Fibroblast of skin of left quadriceps (primary cell): ENCODE measurements around the gene DIPK1B.

Source experiments
- DNase-seq, 2 experiments: peaks; one replicate each; pipeline ENCODE4 v3.0.0-alpha.2; 2013; ENCODE audit warnings: low read depth in 2 of 2

Gene DIPK1B

GRCh38 chr9:136673088-136673974 is 39.0 kb upstream of the DIPK1B start:
- no peak for DNase-seq

GRCh38 chr9:136673975-136674785 is 38.2 kb upstream of the DIPK1B start:
- DNase-seq: no peak

- no peak for DNase-seq
Observed at GRCh38 chr9:136674786-136675349, 37.5 kb upstream of the DIPK1B start.

- DNase-seq: no peak
Observed at GRCh38 chr9:136675477-136676296, 36.7 kb upstream of the DIPK1B start.

GRCh38 chr9:136676297-136676794 is 36.0 kb upstream of the DIPK1B start:
- no peak for DNase-seq

- DNase-seq: no peak
Observed at GRCh38 chr9:136676920-136677686, 35.3 kb upstream of the DIPK1B start.

GRCh38 chr9:136678034-136678433 is 34.3 kb upstream of the DIPK1B start:
- DNase-seq: no peak

- DNase-seq: no peak
Observed at GRCh38 chr9:136678624-136679023, 33.7 kb upstream of the DIPK1B start.

- DNase-seq: no peak
Observed at GRCh38 chr9:136679431-136679941, 32.9 kb upstream of the DIPK1B start.

GRCh38 chr9:136681029-136681428 is 31.3 kb upstream of the DIPK1B start:
- DNase-seq: no peak

GRCh38 chr9:136681945-136682699 is 30.2 kb upstream of the DIPK1B start:
- no peak for DNase-seq

GRCh38 chr9:136682710-136683109 is 29.7 kb upstream of the DIPK1B start:
- DNase-seq: no peak

- DNase-seq: no peak
Observed at GRCh38 chr9:136683173-136683745, 29.1 kb upstream of the DIPK1B start.

GRCh38 chr9:136683755-136684154 is 28.6 kb upstream of the DIPK1B start:
- DNase-seq: no peak

GRCh38 chr9:136684339-136684738 is 28.0 kb upstream of the DIPK1B start:
- no peak for DNase-seq

- no peak for DNase-seq
Observed at GRCh38 chr9:136684799-136685198, 27.6 kb upstream of the DIPK1B start.

GRCh38 chr9:136685216-136685615 is 27.2 kb upstream of the DIPK1B start:
- no peak for DNase-seq

GRCh38 chr9:136685790-136686533 is 26.4 kb upstream of the DIPK1B start:
- DNase-seq: no peak

- no peak for DNase-seq
Observed at GRCh38 chr9:136686534-136686793, 25.9 kb upstream of the DIPK1B start.
